GM08714 (cell line): ENCODE data around the gene PEX11G.

Experiments
- H3K4me3 ChIP-seq: fragments of 200-500 bp; sonication (Bioruptor generic); 2 replicates; pipeline ENCODE4 v1.5.1; 2014; ENCODE audit warnings: mild to moderate bottlenecking, low read length, inconsistent platforms
- ZNF274 ChIP-seq: IDR thresholded peaks from 2 replicates; pipeline ENCODE4 v1.6.1; 2012; ENCODE audit warnings: mild to moderate bottlenecking, low read depth, low read length

The PEX11G gene

DNA sequence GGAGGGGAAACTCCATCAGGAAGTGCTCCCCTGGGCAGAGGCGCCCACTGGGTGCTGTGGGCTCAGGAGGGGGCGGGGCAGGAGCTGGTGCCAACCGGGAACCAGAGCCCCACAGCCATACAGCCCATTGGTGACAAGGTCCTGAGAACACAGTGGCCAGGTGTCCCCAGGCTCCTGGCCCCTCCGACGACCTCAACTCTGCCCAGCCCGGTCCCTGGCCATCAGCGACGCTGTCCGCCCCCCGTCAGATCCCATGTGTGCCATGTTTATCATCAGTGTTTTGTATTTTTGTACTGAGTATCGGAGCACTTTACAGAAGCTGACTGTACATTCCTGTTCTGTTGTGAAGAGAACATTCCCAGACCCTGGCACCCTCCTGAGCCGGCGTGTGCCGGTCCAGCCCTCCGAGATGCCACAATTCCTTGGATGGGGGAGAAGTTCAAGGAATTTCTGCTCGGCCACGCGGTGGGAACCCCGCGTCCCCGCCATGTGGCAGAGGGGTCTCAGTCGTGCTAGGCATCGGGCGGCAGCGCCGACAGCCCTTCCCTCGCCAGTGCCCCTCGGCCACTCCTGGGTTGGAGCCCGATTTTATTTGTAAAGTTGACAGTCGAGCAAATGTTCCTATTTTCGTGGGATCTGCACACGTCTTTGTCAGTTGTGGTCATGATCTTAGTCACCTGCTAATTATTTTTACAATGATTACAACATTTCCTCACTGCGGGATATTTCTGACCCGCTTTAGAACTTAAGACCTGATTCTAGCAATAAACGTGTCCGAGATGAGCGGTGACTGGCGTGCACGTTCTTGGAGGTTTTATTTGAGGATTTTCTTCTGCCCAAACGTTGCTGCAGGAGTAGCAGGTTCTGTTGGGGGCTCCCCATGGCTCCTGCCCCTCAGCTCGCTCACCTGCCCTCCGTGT lies 16.9 kb downstream of the PEX11G start:
- H3K4me3 ChIP-seq, result no peak overlapping the region
- TF ChIP-seq ZNF274, result no peak

- no peak for TF ChIP-seq ZNF274
- H3K4me3 ChIP-seq, result no peak overlapping the region
Measured at GRCh38 chr19:7470540-7471305, 18.1 kb downstream of the PEX11G start.

DNA sequence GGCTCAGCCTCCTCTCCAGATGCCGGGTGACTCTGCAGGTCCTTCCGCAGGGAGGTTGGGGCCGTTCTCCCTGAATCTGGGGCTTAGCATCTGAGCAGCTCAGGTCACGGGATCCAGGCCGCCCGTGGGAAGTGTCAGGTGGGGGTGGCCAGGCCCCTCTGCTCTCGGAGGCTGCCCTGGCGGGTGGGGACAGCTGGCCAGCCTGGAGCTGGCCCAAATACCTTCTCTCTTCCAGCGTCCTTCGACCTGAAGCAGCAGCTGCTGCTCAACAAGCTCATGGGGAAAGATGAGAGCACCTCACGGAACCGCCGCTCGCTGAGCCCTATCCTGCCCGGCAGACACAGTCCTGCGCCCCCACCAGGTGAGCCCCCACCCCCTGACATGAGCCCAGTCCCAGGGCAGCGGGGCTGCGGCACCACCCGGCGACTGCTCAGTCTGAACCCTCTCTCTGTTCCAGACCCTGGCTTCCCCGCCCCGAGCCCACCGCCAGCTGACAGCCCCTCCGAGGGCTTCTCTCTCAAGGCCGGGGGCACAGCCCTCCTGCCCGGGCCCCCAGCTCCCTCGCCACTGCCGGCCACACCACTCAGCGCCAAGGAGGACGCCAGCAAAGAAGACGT lies 19.1 kb downstream of the PEX11G start:
- TF ChIP-seq ZNF274, result no peak
- no peak overlapping the region for H3K4me3 ChIP-seq

- no peak for TF ChIP-seq ZNF274
- no peak overlapping the region for H3K4me3 ChIP-seq
Measured at GRCh38 chr19:7468840-7469239, 20.0 kb downstream of the PEX11G start.

- TF ChIP-seq ZNF274, result no peak
- H3K4me3 ChIP-seq, result no peak overlapping the region
Measured at GRCh38 chr19:7467009-7467989, 21.5 kb downstream of the PEX11G start.

DNA sequence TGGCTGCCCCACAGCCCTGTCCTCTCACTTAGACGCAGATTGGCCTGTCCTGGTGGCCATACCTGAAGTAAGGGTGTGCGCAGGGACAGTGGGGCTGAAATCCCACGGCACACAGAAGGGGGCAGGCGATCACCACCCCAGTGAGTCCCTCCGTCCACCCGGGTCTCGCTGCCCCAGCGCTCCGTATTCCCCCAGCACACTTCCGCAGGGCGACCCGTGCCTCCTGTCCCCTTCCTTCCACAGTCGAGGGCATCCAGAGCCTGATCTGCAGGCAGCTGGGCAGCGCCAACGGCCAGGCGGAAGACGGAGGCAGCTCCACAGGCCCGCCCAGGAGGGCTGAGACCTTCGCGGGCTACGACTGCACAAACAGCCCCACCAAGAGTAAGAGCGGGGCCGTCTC lies 25.3 kb downstream of the PEX11G start:
- TF ChIP-seq ZNF274, result no peak

DNA sequence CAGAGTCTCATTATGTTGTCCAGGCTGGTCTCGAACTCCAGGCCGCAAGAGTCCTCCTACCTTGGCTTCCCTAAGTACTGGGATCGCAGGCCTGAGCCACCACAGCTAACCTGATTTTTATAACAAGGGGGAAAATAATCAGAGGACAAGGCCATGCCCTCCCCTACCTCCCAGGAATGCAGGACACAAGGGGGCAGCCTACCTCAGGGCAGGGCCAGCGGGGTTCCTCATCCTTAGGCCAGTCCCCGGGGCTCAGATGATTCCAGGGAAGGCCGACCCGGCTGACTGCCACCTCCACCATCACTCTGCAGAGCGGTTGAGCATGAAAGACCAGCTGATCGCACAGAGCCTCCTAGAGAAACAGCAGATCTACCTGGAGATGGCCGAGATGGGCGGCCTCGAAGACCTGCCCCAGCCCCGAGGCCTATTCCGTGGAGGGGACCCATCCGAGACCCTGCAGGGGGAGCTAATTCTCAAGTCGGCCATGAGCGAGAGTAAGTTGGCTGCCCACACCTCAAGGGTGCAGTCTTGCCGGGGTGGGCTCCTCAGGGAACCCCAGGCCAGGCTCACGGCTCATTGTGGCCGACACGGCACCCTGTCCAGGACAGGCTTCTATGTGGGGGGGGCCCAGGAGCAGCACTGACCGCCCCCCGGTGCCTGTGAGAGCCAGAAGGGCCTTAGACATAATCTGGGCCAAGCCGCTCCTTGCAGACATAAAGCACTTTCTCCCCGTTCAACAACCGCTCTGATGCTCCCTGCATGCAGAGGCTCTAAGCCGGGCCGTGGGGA lies 26.8 kb downstream of the PEX11G start:
- no peak overlapping the region for H3K4me3 ChIP-seq
- TF ChIP-seq ZNF274, result no peak

More for the DNA sequence above, 25.3 kb downstream of the PEX11G start:
- no peak overlapping the region for H3K4me3 ChIP-seq

DNA sequence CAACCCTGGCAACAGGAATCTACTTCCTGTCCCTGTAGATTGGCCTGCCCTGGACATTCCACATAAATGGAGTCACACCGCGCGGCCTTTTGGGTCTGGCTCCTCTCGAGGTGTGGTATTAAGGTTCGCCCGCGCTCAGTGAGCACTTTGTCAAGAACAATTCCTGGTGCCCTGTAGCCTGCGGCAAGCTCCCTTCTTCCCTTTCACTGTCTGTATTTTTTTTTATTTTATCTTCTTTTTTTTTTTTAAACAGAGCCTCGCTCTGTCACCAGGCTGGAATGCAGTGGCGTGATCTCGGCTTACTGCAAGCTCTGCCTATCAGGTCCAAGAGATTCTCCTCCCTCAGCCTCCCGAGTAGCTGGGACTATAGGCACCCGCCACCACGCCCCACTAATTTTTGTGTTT lies 28.3 kb downstream of the PEX11G start:
- no peak overlapping the region for H3K4me3 ChIP-seq
- TF ChIP-seq ZNF274, result no peak

GRCh38 chr19:7459773-7460172 lies 29.1 kb downstream of the PEX11G start:
- no peak overlapping the region for H3K4me3 ChIP-seq
- no peak for TF ChIP-seq ZNF274

DNA sequence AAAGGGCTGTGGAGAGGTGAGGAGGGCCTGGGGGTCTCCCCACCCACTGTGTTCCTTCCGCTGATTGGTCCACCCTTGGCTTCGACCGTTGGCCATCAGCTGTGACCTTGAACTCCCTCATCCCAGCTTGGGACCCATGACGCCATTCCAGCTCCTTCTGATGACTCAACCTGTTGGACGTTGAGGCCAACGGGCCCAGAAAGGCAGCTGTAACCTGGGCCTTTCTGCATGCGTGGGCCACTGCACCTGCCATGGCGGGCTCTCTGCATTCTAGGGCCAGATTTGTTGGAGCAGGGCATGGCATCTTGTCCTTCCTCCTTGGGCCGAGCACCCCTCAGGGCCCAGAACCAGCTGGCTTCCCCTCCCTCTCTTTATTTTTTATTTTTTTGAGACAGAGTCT lies 30.2 kb downstream of the PEX11G start:
- no peak for TF ChIP-seq ZNF274
- no peak overlapping the region for H3K4me3 ChIP-seq

DNA sequence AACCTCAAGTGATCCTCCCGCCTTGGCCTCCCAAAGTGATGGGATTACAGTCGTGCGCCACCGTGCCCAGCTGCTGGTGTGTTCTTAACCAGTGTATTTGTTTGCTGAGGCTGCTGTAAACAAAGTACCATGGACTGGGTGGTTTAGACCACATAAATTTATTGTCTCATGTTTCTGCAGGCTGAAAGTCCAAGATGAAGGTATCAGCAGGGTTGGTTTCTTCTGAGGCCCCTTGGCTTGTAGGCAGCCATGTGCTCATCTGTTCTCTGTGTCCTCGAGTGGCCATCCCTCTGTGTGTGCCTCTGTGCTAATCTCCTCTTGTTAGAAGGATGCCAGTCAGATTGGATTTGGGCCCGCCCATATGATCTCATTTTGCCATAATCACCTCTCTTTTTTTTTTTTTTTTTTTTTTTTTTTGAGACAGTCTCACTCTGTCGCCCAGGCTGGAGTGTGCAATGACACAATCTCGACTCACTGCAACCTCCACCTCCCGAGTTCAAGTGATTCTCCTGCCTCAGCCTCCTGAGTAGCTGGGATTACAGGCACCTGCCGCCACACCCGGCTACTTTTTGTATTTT lies 31.8 kb downstream of the PEX11G start:
- no peak for TF ChIP-seq ZNF274
- H3K4me3 ChIP-seq, result no peak overlapping the region

- no peak for TF ChIP-seq ZNF274
- no peak overlapping the region for H3K4me3 ChIP-seq
Measured at GRCh38 chr19:7455600-7456296, 33.1 kb downstream of the PEX11G start.
